GM19043 (cell line): Measurements from ENCODE around the gene ZNF511.

Experiments
- ATAC-seq: cut with Tn5 transposase; IDR thresholded peaks from one replicate; pipeline ENCODE4 v1.9.1; 2021; ENCODE audit warnings: low read depth; ENCODE audit not compliant: unreplicated experiment

ZNF511 gene

DNA sequence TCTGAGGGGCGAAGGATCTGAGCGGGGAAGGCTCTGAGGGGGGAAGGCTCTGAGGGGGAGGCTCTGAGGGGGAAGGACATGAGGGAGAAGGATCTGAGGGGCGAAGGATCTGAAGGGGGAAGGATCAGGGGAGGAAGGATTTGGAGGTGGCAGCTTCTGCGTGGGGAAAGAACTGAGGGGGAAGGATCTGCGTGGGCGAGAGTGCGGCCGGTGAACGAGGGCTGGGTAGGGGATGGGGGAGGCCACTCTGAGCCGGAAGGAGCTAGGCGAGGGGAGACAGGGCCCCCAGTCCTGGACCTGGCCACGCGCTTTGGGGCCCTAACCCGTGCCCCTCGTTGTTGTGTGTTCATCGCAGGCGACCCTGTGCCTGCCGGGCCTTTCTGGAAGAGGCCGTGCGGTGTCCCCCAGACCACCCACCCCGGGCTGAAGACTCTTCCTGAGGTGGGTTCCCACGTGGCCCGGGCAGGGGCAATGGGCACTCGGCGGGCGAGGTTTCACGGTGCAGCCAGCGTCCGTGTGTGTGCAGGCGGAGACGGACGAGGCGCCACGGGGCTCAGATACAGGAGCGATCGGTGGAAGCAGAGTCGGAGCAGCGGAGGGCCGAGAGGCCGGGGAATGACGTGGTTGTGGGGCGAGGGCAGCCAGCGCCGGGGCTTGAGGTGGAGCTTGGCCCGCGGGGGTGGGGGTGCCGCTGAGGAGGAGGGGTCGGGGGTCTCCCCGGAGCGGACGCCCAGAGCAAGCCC lies 26.0 kb downstream of the ZNF511 start:
- no peak for ATAC-seq

- ATAC-seq: no peak
Measured at GRCh38 chr10:133335246-133336117, 26.8 kb downstream of the ZNF511 start.

DNA sequence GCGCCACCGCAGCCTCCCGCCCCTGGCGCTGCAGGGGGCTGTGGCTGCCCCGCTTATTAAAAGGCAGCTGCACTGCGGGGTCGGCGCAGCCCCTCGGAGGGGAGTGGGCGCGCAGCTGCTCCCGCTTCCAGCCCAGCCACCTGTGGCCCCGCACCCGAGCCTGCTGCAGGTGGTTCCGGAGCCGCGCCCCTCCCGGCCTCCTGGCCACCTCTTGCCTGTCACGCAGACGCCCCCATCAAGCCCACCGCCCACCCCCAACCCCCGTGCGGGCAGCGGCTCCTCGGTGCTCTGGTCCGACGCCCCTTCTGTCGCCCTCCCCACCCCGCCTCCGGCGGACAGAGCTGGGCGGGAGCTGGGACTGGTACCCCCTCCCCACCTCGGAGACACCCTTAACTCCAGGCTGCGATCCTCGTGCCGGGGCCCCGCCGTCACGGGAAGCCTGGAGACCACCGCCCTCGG lies 27.4 kb downstream of the ZNF511 start:
- no peak for ATAC-seq

DNA sequence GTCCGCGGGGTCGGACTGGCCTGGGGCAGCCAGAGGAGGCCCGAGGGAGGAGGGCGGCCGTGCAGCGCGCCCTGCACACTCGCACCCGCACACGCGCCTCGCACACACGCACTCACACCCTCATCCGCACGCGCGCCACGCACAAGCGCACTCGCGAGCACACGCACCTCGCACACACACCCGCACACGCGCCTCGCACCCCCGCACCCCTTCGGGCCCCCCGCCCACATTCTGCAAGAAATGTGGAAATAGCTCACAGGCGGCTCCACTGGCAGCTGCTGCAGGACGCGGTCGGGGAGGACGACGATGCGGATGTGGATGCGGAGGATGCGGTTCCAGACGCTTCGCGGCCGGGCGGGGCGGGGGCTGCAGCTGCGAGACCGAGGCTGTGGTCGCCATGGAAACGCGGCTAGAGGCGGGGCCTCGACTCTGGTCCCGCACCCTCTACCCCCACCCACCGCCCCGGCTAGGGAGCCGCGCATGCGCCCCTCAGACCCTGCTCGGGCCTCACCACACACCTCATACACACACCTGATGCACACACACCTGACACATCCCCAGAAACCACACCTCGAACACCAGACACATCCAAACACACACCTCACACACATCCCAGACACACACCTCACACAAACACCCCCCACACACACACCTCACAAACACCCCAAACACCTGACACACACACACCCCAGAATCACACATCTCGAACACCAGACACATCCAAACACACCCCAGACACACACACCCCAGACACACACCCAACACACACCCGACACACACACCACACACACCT lies 28.1 kb downstream of the ZNF511 start, which contains the start of gene CALY:
Gene CALY, minus strand, starts transcription at position 320 of the 793 bp plus-strand sequence. CDS start 7,907 bp downstream, outside the sequence.
- ATAC-seq: no peak

DNA sequence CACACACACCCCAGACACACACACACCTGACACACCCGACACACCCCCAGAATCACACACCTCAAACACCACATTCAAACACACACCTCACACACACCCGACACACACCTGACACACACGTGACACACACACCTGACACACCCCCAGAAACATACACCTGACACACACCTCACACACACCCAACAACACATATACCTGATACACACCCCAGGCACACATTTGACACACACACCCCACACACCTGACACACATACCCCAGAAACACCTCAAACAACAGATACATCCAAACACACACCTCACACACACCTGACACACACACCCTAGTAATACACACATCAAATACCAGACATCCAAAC lies 28.6 kb downstream of the ZNF511 start:
- ATAC-seq: no peak

- no peak for ATAC-seq
Measured at GRCh38 chr10:133338080-133339071, 29.7 kb downstream of the ZNF511 start.

GRCh38 chr10:133339708-133340380 lies 31.1 kb downstream of the ZNF511 start:
- no peak for ATAC-seq

- no peak for ATAC-seq
Measured at GRCh38 chr10:133341983-133342382, 33.3 kb downstream of the ZNF511 start.

GRCh38 chr10:133342942-133343341 lies 34.2 kb downstream of the ZNF511 start:
- ATAC-seq: no peak

DNA sequence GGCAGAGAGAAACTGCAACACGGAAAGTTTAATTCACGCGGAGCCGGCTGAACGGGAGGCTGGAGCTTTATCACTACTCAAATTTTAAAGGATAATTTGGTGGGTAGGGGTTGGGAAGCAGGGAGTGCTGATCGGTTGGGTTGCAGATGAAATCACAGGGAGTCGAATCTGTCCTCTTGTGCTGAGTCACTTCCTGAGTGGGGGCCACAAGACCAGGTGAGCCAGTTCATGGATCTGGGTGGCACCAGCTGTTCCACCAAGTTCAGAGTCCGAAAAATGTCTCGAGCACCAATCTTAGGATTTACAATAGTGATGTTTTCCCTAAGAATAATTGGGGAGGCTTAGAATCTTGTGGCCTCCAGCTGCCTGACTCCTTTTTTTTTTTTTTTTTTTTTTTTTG lies 34.8 kb downstream of the ZNF511 start:
- ATAC-seq: no peak

GRCh38 chr10:133344236-133344635 lies 35.5 kb downstream of the ZNF511 start:
- ATAC-seq: no peak

- ATAC-seq: no peak
Measured at GRCh38 chr10:133346413-133346812, 37.7 kb downstream of the ZNF511 start.

DNA sequence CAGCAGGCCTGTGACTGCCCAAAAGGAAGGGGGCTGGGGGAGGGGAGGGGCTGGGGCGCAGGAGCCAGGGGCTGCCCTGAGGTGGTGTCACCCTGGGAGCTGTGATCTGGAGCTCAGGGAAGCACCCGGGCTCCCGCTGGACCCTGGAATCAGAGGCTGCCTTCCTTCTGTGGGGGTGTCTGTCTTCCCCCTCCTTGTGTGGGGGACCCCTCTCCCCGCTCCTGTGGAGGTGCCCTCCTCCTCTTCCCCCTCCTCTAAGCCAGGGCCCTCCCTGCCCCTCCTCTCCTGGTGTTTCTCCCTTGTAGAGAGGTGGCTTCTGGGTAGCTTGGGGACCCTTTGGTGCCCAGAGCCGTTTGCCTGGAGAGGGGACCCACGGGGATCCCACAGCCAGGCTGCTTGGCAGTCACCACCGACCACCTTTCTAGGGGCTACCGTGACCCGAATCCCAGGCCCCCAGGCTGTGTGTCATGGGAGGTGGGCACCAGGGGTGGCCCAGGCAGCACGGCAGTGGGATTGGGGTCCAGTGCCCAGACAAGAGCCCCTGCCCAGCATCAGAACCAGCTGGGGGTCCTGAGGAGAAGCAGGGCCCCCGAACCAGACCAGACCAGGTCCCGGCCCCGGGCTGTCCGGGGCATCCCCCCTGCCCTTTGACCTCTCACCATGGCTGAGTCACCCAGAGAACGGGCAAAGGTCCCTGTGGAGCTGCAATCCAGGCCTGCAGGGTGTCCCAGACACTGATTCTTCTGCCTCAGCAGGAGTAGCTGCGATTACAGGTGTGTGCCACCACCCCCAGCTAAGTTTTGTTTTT lies 39.2 kb downstream of the ZNF511 start:
- ATAC-seq: no peak

DNA sequence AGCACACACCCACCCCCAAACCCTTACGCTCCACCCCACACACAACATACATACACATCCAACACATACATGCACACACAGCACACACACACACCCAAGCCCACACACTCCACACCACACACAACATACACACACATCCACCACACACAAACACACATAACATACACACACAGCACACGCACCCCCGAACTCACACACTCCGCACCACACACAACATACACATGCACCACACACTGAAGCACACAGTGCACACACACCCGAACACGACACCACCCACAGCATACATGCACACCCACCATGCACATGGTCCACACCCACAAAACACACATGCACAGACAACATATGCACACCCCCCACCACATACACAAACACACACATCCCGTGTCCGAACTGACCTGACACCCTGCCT lies 40.5 kb downstream of the ZNF511 start:
- no peak for ATAC-seq

DNA sequence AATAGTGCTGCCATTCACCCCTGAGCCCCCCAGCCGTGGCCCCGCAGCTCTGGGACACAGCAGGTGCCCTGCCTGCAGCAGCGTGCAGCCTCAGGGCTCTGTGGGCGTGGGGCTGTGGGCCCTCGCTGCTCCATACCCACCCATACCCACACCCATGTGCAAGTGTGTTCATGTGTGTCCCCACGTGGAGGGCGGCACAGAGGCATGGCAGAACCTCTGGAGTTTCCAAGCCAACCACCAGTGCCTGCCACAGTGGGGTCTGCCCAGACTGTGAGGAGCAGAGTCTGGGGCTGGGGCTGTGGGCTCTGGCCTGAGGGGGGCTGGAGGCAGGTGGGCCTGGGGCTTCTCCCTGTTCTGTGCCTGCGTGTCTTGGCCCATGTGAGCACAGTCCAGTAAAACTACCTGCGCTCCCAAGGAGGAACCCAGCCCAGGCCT lies 40.9 kb downstream of the ZNF511 start:
- ATAC-seq: no peak

DNA sequence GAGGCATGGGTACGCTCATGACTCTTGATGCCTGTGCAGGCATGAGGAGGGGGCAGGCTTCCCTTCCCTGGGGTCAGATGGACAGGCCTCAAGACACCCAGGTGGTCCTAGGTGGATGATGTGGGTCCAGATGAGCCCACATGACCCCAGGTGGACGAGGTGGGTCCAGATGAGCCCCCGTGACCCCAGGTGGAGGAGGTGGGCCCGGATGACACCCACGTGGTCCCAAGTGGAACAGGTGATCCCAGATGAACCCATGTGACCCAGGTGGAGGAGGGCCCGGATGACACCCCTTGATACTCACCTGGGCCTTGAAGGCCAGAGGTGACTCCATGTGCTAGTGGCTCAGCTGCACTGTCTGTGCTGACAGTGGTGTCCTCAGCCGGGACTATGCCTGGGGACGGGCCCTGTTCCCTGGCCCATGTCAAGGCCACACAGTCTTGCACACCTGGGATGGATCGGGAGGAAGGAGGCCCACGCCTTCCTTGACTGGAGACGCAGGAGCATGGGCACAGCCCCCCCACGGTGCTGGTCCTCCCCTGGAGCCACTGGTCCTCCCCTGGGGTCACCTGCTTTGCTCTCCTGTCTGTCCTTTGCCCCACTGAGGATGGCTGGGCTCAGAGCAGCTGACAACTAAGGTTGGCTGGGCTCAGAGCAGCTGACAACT lies 41.7 kb downstream of the ZNF511 start:
- ATAC-seq: no peak

DNA sequence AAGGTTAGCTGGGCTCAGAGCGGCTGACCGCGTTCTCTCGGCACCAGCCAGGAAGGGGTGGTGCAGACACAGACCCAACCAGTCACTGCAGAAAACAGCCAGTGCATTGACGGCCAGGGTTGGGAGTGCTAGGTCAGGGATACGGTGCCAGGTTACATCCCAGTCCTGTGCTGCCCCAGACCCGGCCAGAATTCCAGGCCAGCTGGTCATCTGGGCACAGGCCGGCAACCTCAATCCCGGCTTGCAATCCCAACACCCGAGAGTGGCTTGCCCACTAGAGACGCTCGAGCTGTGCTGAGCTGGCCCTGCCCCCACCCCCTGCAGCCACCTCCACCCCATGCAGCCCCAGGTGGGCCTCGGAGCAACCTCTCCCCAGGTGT lies 42.2 kb downstream of the ZNF511 start:
- no peak for ATAC-seq
